ENCODE data around the gene SRGAP1.

Gene SRGAP1

GRCh38 chr12:63996556-63996955 is 152.1 kb downstream of the SRGAP1 start:
- TF ChIP-seq, protein P1, sequence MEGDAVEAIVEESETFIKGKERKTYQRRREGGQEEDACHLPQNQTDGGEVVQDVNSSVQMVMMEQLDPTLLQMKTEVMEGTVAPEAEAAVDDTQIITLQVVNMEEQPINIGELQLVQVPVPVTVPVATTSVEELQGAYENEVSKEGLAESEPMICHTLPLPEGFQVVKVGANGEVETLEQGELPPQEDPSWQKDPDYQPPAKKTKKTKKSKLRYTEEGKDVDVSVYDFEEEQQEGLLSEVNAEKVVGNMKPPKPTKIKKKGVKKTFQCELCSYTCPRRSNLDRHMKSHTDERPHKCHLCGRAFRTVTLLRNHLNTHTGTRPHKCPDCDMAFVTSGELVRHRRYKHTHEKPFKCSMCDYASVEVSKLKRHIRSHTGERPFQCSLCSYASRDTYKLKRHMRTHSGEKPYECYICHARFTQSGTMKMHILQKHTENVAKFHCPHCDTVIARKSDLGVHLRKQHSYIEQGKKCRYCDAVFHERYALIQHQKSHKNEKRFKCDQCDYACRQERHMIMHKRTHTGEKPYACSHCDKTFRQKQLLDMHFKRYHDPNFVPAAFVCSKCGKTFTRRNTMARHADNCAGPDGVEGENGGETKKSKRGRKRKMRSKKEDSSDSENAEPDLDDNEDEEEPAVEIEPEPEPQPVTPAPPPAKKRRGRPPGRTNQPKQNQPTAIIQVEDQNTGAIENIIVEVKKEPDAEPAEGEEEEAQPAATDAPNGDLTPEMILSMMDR (IDR thresholded peaks at IDR 0.05) = no peak
- Mint-ChIP-seq H3K4me3 (no peak overlapping the region), H3K27me3 (ENCODE audit: low read depth, poor library complexity) (no peaks in the 10 kb centered on the region), H3K36me3 (ENCODE audit: low read depth) (no peaks in the 10 kb centered on the region), H3K4me1 (peaks cover 8% of the 10 kb centered on the region), H3K9me3 (no peaks in the 10 kb centered on the region), H3K27ac (no peak overlapping the region)
- no peak for DNase-seq

- no peak for DNase-seq
- Mint-ChIP-seq H3K27me3 (ENCODE audit: low read depth, poor library complexity) (no peaks in the 10 kb centered on the region), H3K4me3 (no peak overlapping the region), H3K27ac (no peak overlapping the region), H3K4me1 (peaks cover 8% of the 10 kb centered on the region), H3K9me3 (peaks cover 1% of the 10 kb centered on the region), H3K36me3 (ENCODE audit: low read depth) (no peaks in the 10 kb centered on the region)
- TF ChIP-seq, protein P1 (IDR thresholded peaks at IDR 0.05) = no peak
Observed at GRCh38 chr12:63997198-63997597, 152.7 kb downstream of the SRGAP1 start.

DNA sequence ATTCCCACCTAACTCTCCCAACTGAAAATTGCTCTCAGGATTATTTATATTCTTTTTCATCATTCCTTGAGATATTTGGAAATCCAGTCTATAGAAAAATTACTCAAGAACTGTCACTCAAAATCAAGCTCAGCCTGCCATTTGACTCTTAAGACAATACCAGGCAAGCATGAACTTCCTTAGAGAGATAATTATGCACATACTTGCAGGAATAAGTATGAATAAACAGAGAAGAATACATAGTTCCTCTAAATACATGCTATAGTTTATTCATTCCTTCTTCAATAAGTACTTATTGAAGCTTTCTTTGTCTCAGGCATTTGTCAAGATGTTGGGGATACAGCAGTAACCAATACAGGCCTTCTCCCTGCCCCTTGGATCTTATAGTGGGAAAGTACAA is 154.1 kb downstream of the SRGAP1 start:
- Mint-ChIP-seq H3K27ac (no peak overlapping the region), H3K4me1 (peaks cover 8% of the 10 kb centered on the region), H3K9me3 (peaks cover 13% of the 10 kb centered on the region), H3K27me3 (ENCODE audit: low read depth, poor library complexity) (no peaks in the 10 kb centered on the region), H3K4me3 (no peak overlapping the region), H3K36me3 (ENCODE audit: low read depth) (peaks cover 4% of the 10 kb centered on the region)
- DNase-seq = no peak
- TF ChIP-seq, protein P1 (IDR thresholded peaks at IDR 0.05) = no peak

DNA sequence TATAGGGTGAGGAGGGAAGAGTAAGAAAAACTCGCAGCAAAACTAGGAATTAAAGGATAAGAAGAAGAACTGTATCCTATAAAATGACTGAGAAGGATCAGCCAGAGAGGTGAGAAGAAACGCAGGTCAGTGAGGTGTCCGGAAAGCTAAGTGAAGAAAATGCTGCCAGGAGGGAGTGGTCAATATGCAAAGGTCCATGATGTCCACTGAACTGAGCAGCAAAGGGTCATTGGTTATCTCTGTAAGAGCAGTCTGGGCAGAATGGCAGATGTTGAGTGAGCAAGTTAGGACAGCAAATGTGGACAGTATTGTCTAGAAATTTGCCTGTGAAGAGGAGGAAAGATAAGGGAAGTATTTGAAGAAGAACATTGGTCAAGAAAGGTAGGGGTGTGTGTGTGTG is 155.4 kb downstream of the SRGAP1 start:
- peaks cover 8% of the 10 kb centered on the region for H3K4me1 Mint-ChIP-seq
- TF ChIP-seq, protein P1 (IDR thresholded peaks at IDR 0.05) = no peak
- peaks cover 19% of the 10 kb centered on the region for H3K9me3 Mint-ChIP-seq
- H3K27ac Mint-ChIP-seq = no peak overlapping the region
- peaks cover 5% of the 10 kb centered on the region for H3K36me3 Mint-ChIP-seq (ENCODE audit: low read depth)
- H3K27me3 Mint-ChIP-seq (ENCODE audit: low read depth, poor library complexity) = no peaks in the 10 kb centered on the region
- DNase-seq = no peak
- no peak overlapping the region for H3K4me3 Mint-ChIP-seq

GRCh38 chr12:64001439-64001838 is 156.9 kb downstream of the SRGAP1 start:
- H3K27me3 Mint-ChIP-seq (ENCODE audit: low read depth, poor library complexity) = no peaks in the 10 kb centered on the region
- TF ChIP-seq, protein P1 (IDR thresholded peaks at IDR 0.05) = no peak
- H3K27ac Mint-ChIP-seq = no peak overlapping the region
- peaks cover 5% of the 10 kb centered on the region for H3K36me3 Mint-ChIP-seq (ENCODE audit: low read depth)
- peaks cover 23% of the 10 kb centered on the region for H3K9me3 Mint-ChIP-seq
- no peak overlapping the region for H3K4me3 Mint-ChIP-seq
- DNase-seq = no peak
- H3K4me1 Mint-ChIP-seq = peaks cover 8% of the 10 kb centered on the region

DNA sequence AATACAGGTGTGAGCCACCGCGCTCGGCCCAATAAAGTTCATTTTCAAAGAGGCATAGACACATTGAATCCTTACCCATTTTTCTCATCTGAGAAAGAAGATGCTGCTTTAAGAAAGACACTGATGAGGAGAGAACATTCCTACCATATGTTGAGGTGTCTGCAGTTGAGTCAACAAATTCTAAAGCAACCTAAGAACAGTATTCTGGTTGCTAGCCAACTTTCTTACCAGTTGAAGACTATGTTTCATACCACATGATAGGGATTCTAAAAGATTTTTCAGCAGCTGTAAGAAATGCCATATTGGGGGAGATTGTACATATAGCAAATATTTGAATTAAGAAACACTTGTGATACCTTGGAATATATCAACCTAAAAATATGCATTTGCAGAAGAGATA is 160.1 kb downstream of the SRGAP1 start:
- Mint-ChIP-seq H3K27ac (no peak overlapping the region), H3K4me1 (peaks cover 6% of the 10 kb centered on the region), H3K36me3 (ENCODE audit: low read depth) (peaks cover 5% of the 10 kb centered on the region), H3K27me3 (ENCODE audit: low read depth, poor library complexity) (no peaks in the 10 kb centered on the region), H3K4me3 (no peak overlapping the region), H3K9me3 (peaks cover 28% of the 10 kb centered on the region)
- TF ChIP-seq, protein P1 (IDR thresholded peaks at IDR 0.05) = no peak
- DNase-seq = no peak
